Esophagus muscularis mucosa (tissue), 4 donors: ENCODE results near the gene PIK3IP1. TPM values are rescaled to one million over a fixed set of nuclear protein-coding genes. Genes with fewer than 3 reads are reported as not detected.

ENCODE experiments used
- DNase-seq: peaks from one replicate; pipeline ENCODE4 v3.0.0-alpha.2; 2017; ENCODE audit errors: extremely low spot score
- H3K27ac ChIP-seq, 4 donors: fragments of 200-600 bp; sonication (generic); replicated peaks in 1 of 4; 1 replicate in 3 of 4; 2 replicates in 1 of 4; pipeline ENCODE4 v1.5.1; 2016 to 2019; ENCODE audit warnings: mild to moderate bottlenecking in 1 of 4
- H3K27me3 ChIP-seq, 4 donors: fragments of 200-600 bp; sonication (generic); one replicate each; pipeline versions ENCODE4 v1.5.1 to v1.6.0; 2016 to 2019
- H3K36me3 ChIP-seq, 4 donors: fragments of 200-600 bp; sonication (generic); one replicate each; pipeline ENCODE4 v1.5.1; 2016 to 2019
- H3K4me1 ChIP-seq, 4 donors: fragments of 200-600 bp; sonication (generic); one replicate each; pipeline ENCODE4 v1.5.1; 2016 to 2019
- H3K4me3 ChIP-seq, 4 donors: fragments of 200-600 bp; sonication (generic); 1 replicate in 2 of 4; 2 replicates in 2 of 4; pipeline ENCODE4 v1.5.1; 2016 to 2019; ENCODE audit warnings: mild to moderate bottlenecking in 4 of 4, moderate library complexity in 1 of 4
- H3K9me3 ChIP-seq, 4 donors: fragments of 200-600 bp; sonication (generic); 1 replicate in 3 of 4; 2 replicates in 1 of 4; pipeline ENCODE4 v1.5.1; 2016 to 2019
- EP300 ChIP-seq: sonication (generic); formaldehyde crosslinking; IDR thresholded peaks from one replicate; pipeline ENCODE4 v1.6.1; 2017; ENCODE audit warnings: antibody characterized with exemption
- POLR2A ChIP-seq: fragments of 450-650 bp; IDR thresholded peaks from one replicate; pipeline ENCODE4 v1.6.1; 2017; ENCODE audit warnings: antibody characterized with exemption, moderate library complexity, mild to moderate bottlenecking, low read depth
- POLR2AphosphoS5 ChIP-seq, 2 donors: sonication (generic); formaldehyde crosslinking; IDR thresholded peaks; one replicate each; pipeline ENCODE4 v1.6.1; 2017; ENCODE audit warnings: antibody characterized with exemption in 2 of 2
- WGBS: methylation state at CpG from one replicate; pipeline ENCODE4 v1.1.5; 2018; 5-methylcytosine and 5-hydroxymethylcytosine counted together
- intact Hi-C: fragments of 100-400 bp; cut with DNase I; formaldehyde crosslinking; loops from one replicate; pipeline ENCODE4 v1.15.1; 2023
- total RNA-seq, 4 donors: library from RNA; depleted of rRNA; stranded (reverse); fragments of >200 nt; gene quantifications; one replicate each; pipeline versions ENCODE4 v1.1.0 to v1.2.1, GENCODE V29; 2016
- TF ChIP-seq, protein P1 (sequence below), 3 experiments: fragments of 200-600 bp in 2 of 3; fragments of 450-650 bp in 1 of 3; sonication (generic) in 2 of 3; IDR thresholded peaks; one replicate each; pipeline ENCODE4 v1.5.1; 2017 to 2019; ENCODE audit warnings: antibody characterized with exemption in 3 of 3, mild to moderate bottlenecking in 2 of 3, moderate library complexity in 1 of 3

The PIK3IP1 gene
- total RNA-seq, 4 donors from 2014 or later, result 34.5 to 49.1 (median 39.8) TPM

DNA sequence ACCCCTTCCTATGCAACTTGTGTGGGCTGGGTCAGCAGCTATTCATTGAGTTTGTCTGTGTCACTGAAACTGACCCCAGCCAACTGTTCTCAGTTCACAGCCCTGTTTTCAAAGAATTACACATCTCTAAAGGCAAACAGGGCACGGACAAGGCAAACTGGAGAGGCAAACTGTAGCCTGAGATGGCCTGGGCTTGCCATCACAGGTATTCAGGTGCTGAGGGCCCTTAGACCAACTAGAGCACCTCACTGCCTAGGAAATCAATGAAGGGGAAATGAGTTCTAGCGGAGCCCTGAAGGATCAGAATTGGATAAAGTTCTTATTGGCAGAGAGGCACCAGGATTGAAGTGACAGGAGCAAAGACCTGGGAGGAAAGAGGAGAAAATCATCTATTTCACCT, 24.0 kb downstream of the PIK3IP1 start:
- peaks cover 0 to 5% (median 0%) of the 10 kb centered on the region in 4 donors for H3K4me1 ChIP-seq
- peaks cover 18 to 85% (median 68%) of the 10 kb centered on the region in 4 donors for H3K36me3 ChIP-seq
- intact Hi-C loops, result no loop called here
- TF ChIP-seq, protein P1, sequence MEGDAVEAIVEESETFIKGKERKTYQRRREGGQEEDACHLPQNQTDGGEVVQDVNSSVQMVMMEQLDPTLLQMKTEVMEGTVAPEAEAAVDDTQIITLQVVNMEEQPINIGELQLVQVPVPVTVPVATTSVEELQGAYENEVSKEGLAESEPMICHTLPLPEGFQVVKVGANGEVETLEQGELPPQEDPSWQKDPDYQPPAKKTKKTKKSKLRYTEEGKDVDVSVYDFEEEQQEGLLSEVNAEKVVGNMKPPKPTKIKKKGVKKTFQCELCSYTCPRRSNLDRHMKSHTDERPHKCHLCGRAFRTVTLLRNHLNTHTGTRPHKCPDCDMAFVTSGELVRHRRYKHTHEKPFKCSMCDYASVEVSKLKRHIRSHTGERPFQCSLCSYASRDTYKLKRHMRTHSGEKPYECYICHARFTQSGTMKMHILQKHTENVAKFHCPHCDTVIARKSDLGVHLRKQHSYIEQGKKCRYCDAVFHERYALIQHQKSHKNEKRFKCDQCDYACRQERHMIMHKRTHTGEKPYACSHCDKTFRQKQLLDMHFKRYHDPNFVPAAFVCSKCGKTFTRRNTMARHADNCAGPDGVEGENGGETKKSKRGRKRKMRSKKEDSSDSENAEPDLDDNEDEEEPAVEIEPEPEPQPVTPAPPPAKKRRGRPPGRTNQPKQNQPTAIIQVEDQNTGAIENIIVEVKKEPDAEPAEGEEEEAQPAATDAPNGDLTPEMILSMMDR (IDR thresholded peaks at IDR 0.05), result no peak
- TF ChIP-seq POLR2A, result no peak
- no peaks in the 10 kb centered on the region for H3K9me3 ChIP-seq
- no peak overlapping the region for H3K4me3 ChIP-seq
- 98% methylated on average over 2 of the region's 2 CpGs for WGBS
- no peak for DNase-seq
- H3K27ac ChIP-seq, result no peak overlapping the region
- no peaks in the 10 kb centered on the region for H3K27me3 ChIP-seq

DNA sequence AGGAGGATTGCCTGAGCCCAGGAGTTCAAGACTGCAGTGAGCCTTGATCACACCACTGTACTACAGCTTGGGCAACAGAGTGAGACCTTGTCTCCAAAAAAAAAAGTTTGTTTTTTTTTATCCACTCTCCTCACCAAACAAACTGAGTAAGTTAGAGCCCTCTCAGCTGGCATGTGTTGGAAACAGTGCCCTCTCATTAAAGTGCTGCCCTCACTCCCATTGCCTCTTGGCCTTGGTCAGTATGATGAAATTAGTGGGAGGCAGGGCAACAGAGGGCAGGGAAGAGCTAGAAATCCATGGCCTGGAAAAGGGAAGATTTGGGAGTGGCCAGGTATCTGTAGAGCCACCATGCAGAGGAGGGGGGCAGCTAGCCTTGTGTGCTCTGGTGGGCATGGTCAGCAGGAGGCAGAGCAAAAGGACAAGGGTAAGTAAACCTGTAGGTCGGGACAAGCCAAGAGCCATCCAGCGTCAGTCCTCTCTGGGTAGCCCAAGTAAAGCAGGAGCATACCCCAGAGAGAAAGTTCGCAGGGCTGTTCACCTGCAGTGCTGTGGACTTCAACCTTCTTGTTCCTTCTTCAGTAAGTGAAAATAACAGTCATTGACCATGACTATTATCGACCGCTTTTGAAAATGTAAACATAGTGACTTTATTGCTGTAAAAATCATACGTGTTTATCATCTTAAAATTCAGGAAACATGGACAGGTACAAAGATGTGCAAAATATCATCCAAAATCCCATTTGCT, 28.2 kb downstream of the PIK3IP1 start:
- Histone ChIP-seq H3K36me3 (peaks cover 23 to 93% (median 80%) of the 10 kb centered on the region in 4 donors), H3K27me3 (no peaks in the 10 kb centered on the region), H3K9me3 (no peaks in the 10 kb centered on the region), H3K4me1 (no peaks in the 10 kb centered on the region), H3K27ac (no peak overlapping the region), H3K4me3 (no peak overlapping the region)
- 97% methylated on average over 6 of the region's 6 CpGs for WGBS
- intact Hi-C loops, result no loop called here
- DNase-seq, result no peak
- TF ChIP-seq, protein P1 (IDR thresholded peaks at IDR 0.05), result no peak
- no peak for TF ChIP-seq POLR2AphosphoS5 (IDR thresholded peaks at IDR 0.05)
- TF ChIP-seq POLR2A, result no peak
- TF ChIP-seq EP300, result no peak

DNA sequence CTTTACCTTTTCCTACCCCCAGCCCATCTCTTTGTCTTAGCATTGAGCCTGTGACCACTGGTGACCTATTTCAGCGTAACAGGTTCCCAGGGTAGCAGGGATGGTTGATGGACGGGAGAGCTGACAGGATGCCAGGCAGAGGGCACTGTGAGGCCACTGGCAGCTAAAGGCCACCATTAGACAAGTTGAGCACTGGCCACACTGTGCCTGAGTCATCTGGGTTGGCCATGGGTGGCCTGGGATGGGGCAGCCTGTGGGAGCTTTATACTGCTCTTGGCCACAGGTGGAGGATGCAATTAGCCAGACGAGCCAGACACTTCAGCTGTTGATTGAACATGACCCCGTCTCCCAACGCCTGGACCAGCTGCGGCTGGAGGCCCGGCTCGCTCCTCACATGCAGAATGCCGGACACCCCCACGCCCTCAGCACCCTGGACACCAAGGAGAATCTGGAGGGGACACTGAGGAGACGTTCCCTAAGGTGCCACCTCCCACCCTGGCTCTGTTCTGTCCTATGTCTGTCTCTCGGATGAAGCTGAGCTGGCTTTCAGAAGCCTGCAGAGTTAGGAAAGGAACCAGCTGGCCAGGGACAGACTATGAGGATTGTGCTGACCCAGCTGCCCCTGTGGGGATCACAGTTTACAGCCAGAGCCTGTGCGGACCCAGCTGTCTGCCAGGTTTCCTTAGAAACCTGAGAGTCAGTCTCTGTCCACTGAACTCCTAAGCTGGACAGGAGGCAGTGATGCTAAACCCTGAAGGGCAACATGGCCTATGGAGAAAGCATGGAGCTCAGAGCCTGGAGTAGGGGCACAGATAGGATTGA, 29.8 kb downstream of the PIK3IP1 start:
- TF ChIP-seq EP300 (no peak), POLR2AphosphoS5 (IDR thresholded peaks at IDR 0.05) (no peak), POLR2A (no peak)
- TF ChIP-seq, protein P1 (IDR thresholded peaks at IDR 0.05), result no peak
- Histone ChIP-seq H3K4me3 (no peak overlapping the region), H3K27ac (no peak overlapping the region), H3K9me3 (no peaks in the 10 kb centered on the region), H3K27me3 (no peaks in the 10 kb centered on the region), H3K4me1 (no peaks in the 10 kb centered on the region), H3K36me3 (peaks cover 18 to 89% (median 76%) of the 10 kb centered on the region in 4 donors)
- intact Hi-C loops, result no loop called here
- 61% methylated on average over 7 of the region's 13 CpGs for WGBS
- no peak for DNase-seq

DNA sequence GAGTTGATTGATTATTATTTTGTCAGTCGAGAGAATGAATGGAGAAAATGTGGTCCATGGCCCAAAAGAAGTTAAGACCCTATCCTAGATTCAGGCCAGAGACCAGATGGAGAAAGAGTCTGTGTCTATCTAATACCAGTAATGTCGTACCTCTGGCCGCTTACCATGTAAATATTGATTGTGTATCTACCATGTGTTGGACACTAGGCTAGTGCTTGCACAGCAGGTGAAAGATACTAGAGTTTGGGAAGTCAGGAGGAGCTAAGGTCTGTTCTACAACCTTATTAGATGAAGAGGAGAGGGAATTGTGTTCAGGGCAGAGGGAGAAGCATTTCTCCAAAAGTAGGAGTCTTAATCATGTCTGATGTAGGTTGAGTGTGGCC, 31.8 kb downstream of the PIK3IP1 start:
- intact Hi-C loops, result no loop called here
- WGBS, result 90% methylated on average over 3 of the region's 3 CpGs
- H3K36me3 ChIP-seq, result peaks cover 14 to 68% (median 57%) of the 10 kb centered on the region in 4 donors

More for the DNA sequence above, 31.8 kb downstream of the PIK3IP1 start:
- Histone ChIP-seq H3K27ac (no peak overlapping the region), H3K4me3 (no peak overlapping the region), H3K9me3 (no peaks in the 10 kb centered on the region), H3K4me1 (no peaks in the 10 kb centered on the region), H3K27me3 (no peaks in the 10 kb centered on the region)
- TF ChIP-seq POLR2AphosphoS5 (IDR thresholded peaks at IDR 0.05), result no peak
- TF ChIP-seq POLR2A, result no peak
- TF ChIP-seq, protein P1 (IDR thresholded peaks at IDR 0.05), result no peak
- no peak for TF ChIP-seq EP300
- no peak for DNase-seq
